ENCODE results near the gene PDE2A. TPM values are rescaled to one million over a fixed set of nuclear protein-coding genes. Genes with fewer than 3 reads are reported as not detected.

Gene PDE2A
- total and polyA plus RNA-seq, 2 of the 4 experiments (the other 2 are of a cell fraction) = 0.02 TPM; not detected in 1

GRCh38 chr11:72672597-72673238 lies 1.5 kb downstream of the PDE2A start:
- ATAC-seq (ENCODE audit: low read depth) = no peak
- no peak overlapping the region for H2BK120ac ChIP-seq (ENCODE audit: low read depth, low read length)

More at GRCh38 chr11:72672597-72673238, 1.5 kb downstream of the PDE2A start:
- no peak overlapping the region for H2BK15ac ChIP-seq (ENCODE audit: low read depth, low read length)
- H2AK9ac ChIP-seq (replicated peaks; ENCODE audit: low read depth, low read length, poor library complexity) = no peak overlapping the region
- H3K36me3 ChIP-seq (ENCODE audit: control insufficient read depth, insufficient read depth, low read length) = no peaks in the 10 kb centered on the region
- dilution Hi-C loops (cut with HindIII; ENCODE audit: low sequenced_read_pairs, unreplicated experiment) = no loop called here
- peaks cover 6% of the 10 kb centered on the region for H4K20me1 ChIP-seq (ENCODE audit: insufficient read depth, low read length)
- no peak overlapping the region for H3K4me2 ChIP-seq (ENCODE audit: low read depth, low read length)
- H3K14ac ChIP-seq (replicated peaks; ENCODE audit: low read depth, low read length) = no peak overlapping the region
- H2BK20ac ChIP-seq (ENCODE audit: low read depth, low read length) = no peak overlapping the region
- no peak overlapping the region for H3K4me3 ChIP-seq (ENCODE audit: insufficient read depth, low read depth, low read length)
- H3K4me1 ChIP-seq (ENCODE audit: control insufficient read depth, insufficient read depth, low read length) = no peaks in the 10 kb centered on the region
- H3K9ac ChIP-seq (ENCODE audit: low read depth, low read length) = no peak overlapping the region
- H3K79me1 ChIP-seq (ENCODE audit: low read depth in 1 of 2, low read length in 2 of 2) = no peaks in the 10 kb centered on the region
- intact Hi-C loops (cut with micrococcal nuclease) = no loop called here
- H2AFZ ChIP-seq (replicated peaks; ENCODE audit: low read length, poor library complexity) = no peak overlapping the region
- H3K56ac ChIP-seq (ENCODE audit: extremely low read depth, insufficient read depth, low read length) = no peak overlapping the region
- no peak overlapping the region for H4K91ac ChIP-seq (ENCODE audit: insufficient read depth, low read depth, low read length)
- in situ Hi-C loops (cut with MboI; ENCODE audit: low sequenced_read_pairs) = no loop called here
- TF ChIP-seq BHLHE40 (IDR thresholded peaks at IDR 0.05; ENCODE audit: low read depth, low read length) (no peak), FOS (IDR thresholded peaks at IDR 0.05; ENCODE audit: low read depth, low read length) (no peak), USF2 (IDR thresholded peaks at IDR 0.05; ENCODE audit: low read depth, low read length) (no peak), RAD21 (IDR thresholded peaks at IDR 0.05; ENCODE audit: low read length) (no peak), SMC3 (IDR thresholded peaks at IDR 0.05; ENCODE audit: low read depth, low read length) (no peak), NFE2L2 (IDR thresholded peaks at IDR 0.05; ENCODE audit: low read depth, low read length) (no peak), MAFK (IDR thresholded peaks at IDR 0.05; ENCODE audit: low read depth, low read length) (no peak), ELK1 (IDR thresholded peaks at IDR 0.05; ENCODE audit: borderline replicate concordance, low read depth, low read length) (no peak), MXI1 (IDR thresholded peaks at IDR 0.05; ENCODE audit: borderline replicate concordance, low read depth, low read length) (no peak), CEBPB (IDR thresholded peaks at IDR 0.05; ENCODE audit: low read depth, low read length) (no peak), POLR2A (IDR thresholded peaks at IDR 0.05; ENCODE audit: low read depth, low read length) (no peak), RFX5 (IDR thresholded peaks at IDR 0.05; ENCODE audit: low read depth, low read length) (no peak), CTCF (conservative IDR thresholded peaks at IDR 0.05; ENCODE audit: low read depth, low read length) (no peak), CHD1 (IDR thresholded peaks at IDR 0.05; ENCODE audit: low read depth, low read length) (no peak), MAZ (IDR thresholded peaks at IDR 0.05; ENCODE audit: borderline replicate concordance, low read depth, low read length) (no peak), RCOR1 (IDR thresholded peaks at IDR 0.05; ENCODE audit: insufficient replicate concordance, low read length) (no peak)
- POLR2A ChIA-PET (ENCODE audit: unreplicated experiment) = no interaction called here
- BruUV-seq (replicated peaks) = no TSS peak
- DNase-seq = no peak
- WGBS, 2 experiments (ENCODE audit: extremely low coverage in 2 of 2, insufficient read length in 1 of 2) = no CpG with 5 or more reads among the region's 4 CpGs
- H3K27me3 ChIP-seq (ENCODE audit: control insufficient read depth, insufficient read depth, low read length) = peaks cover 87% of the 10 kb centered on the region
- peaks cover 4% of the 10 kb centered on the region for H3K9me3 ChIP-seq (ENCODE audit: control insufficient read depth, insufficient read depth, low read length)
- H3K18ac ChIP-seq (ENCODE audit: low read depth, low read length) = no peak overlapping the region
- H2BK5ac ChIP-seq (ENCODE audit: low read depth, low read length, poor library complexity, severe bottlenecking) = no peak overlapping the region
- no peak overlapping the region for H3K4ac ChIP-seq (ENCODE audit: low read depth, low read length)
- H3K9me1 ChIP-seq (ENCODE audit: insufficient read depth, low read length) = no peaks in the 10 kb centered on the region
- H3K27ac ChIP-seq (ENCODE audit: insufficient read depth, low read length) = no peak overlapping the region
- no peak overlapping the region for H4K8ac ChIP-seq (ENCODE audit: low read depth in 2 of 2, low read length in 2 of 2)
- CTCF ChIA-PET = no interaction called here
- no peak overlapping the region for H4K5ac ChIP-seq (ENCODE audit: low read depth, low read length)
- H2AK5ac ChIP-seq (ENCODE audit: low read depth, low read length) = no peak overlapping the region
- H3K23ac ChIP-seq (ENCODE audit: low read depth, low read length) = no peak overlapping the region

Measured in IMR-90 (cell line).